H1 (cell line): ENCODE measurements around the gene RALGAPA2. TPM values are rescaled to one million over a fixed set of nuclear protein-coding genes. Genes with fewer than 3 reads are reported as not detected.

ENCODE experiments used
- CTCF ChIA-PET: fragments of 300-600 bp; sonication (Branson Sonifier 250); formaldehyde crosslinking; loops from one replicate; lab custom pipeline; 2021; ENCODE audit not compliant: partially characterized antibody; lab: Charles Lee
- POLR2A ChIA-PET: fragments of 300-600 bp; sonication (Branson Sonifier 250); formaldehyde crosslinking; loops from one replicate; lab custom pipeline; 2021; ENCODE audit warnings: inconsistent platforms; ENCODE audit not compliant: partially characterized antibody; lab: Charles Lee
- DNase-seq, 2 experiments: peaks; one replicate each; pipeline versions ENCODE4 v3.0.0 to v3.0.0-alpha.2; 2010 to 2022; ENCODE audit warnings: low spot score in 2 of 2, low read depth in 1 of 2, mixed read lengths in 1 of 2
- FAIRE-seq: peaks from 2 replicates; lab custom pipeline; 2011; peaks lifted over from hg19 to GRCh38; lab: Jason Lieb, UNC
- H2AFZ ChIP-seq: 2 replicates; pipeline ENCODE4 v1.8.1; 2012; ENCODE audit warnings: low read length, inconsistent platforms
- H2AK5ac ChIP-seq: 2 replicates; pipeline ENCODE4 v1.6.1; 2013; ENCODE audit warnings: low read depth, low read length
- H2BK120ac ChIP-seq: replicated peaks from 2 replicates; pipeline ENCODE3; 2013; ENCODE audit warnings: low read depth, low read length, inconsistent platforms
- H2BK12ac ChIP-seq: 2 replicates; pipeline ENCODE4 v1.6.1; 2013; ENCODE audit warnings: low read depth, low read length
- H2BK15ac ChIP-seq: 2 replicates; pipeline ENCODE4 v1.6.1; 2013; ENCODE audit warnings: low read length
- H2BK20ac ChIP-seq: 2 replicates; pipeline ENCODE4 v1.6.1; 2013; ENCODE audit warnings: low read length
- H2BK5ac ChIP-seq: 2 replicates; pipeline ENCODE4 v1.6.1; 2013; ENCODE audit warnings: low read depth, low read length
- H3K14ac ChIP-seq: 2 replicates; pipeline ENCODE4 v1.6.1; 2013; ENCODE audit warnings: inconsistent platforms; ENCODE audit not compliant: insufficient read length
- H3K18ac ChIP-seq: 2 replicates; pipeline ENCODE4 v1.6.1; 2013; ENCODE audit warnings: low read length; ENCODE audit errors: extremely low read depth
- H3K23ac ChIP-seq: 2 replicates; pipeline ENCODE4 v1.6.1; 2013; ENCODE audit warnings: inconsistent platforms; ENCODE audit not compliant: insufficient read length
- H3K23me2 ChIP-seq: 2 replicates; pipeline ENCODE4 v1.6.1; 2013; ENCODE audit warnings: low read depth, low read length
- H3K27ac ChIP-seq: 2 replicates; pipeline ENCODE4 v1.6.1; 2011; ENCODE audit warnings: low read depth, low read length, inconsistent platforms
- H3K27me3 ChIP-seq, 4 experiments: replicated peaks in 1 of 4; 1 replicate in 1 of 4; 2 replicates in 3 of 4; pipeline versions ENCODE4 v1.6.1 to v1.8.1; 2011 to 2013; ENCODE audit warnings: low read length in 3 of 4, mild to moderate bottlenecking in 3 of 4, inconsistent platforms in 2 of 4, mixed read lengths in 2 of 4, moderate library complexity in 1 of 4; ENCODE audit not compliant: control insufficient read depth in 3 of 4, insufficient read depth in 3 of 4; ENCODE audit errors: extremely low read depth in 1 of 4
- H3K36me3 ChIP-seq, 4 experiments: 2 replicates each; pipeline versions ENCODE4 v1.6.1 to v1.8.1; 2011 to 2013; ENCODE audit warnings: mild to moderate bottlenecking in 4 of 4, low read length in 3 of 4, moderate library complexity in 2 of 4, control low read depth in 1 of 4, inconsistent platforms in 1 of 4; ENCODE audit not compliant: insufficient read depth in 4 of 4, control insufficient read depth in 2 of 4
- H3K4ac ChIP-seq: replicated peaks from 2 replicates; pipeline ENCODE3; 2013; ENCODE audit warnings: low read length, low read depth, mixed read lengths, inconsistent platforms; ENCODE audit not compliant: insufficient read length
- H3K4me1 ChIP-seq, 4 experiments: replicated peaks in 1 of 4; 1 replicate in 1 of 4; 2 replicates in 3 of 4; pipeline versions ENCODE4 v1.6.1 to v1.8.1; 2011 to 2013; ENCODE audit warnings: low read length in 3 of 4, inconsistent platforms in 2 of 4, mixed read lengths in 1 of 4; ENCODE audit not compliant: insufficient read depth in 4 of 4, control insufficient read depth in 3 of 4
- H3K4me2 ChIP-seq, 2 experiments: 2 replicates each; pipeline versions ENCODE4 v1.6.1 to v1.8.1; 2011 to 2013; ENCODE audit warnings: low read depth in 2 of 2, low read length in 2 of 2, control low read depth in 1 of 2, inconsistent platforms in 1 of 2, mild to moderate bottlenecking in 1 of 2; ENCODE audit not compliant: insufficient read depth in 1 of 2
- H3K4me3 ChIP-seq, 4 experiments: fragments of 200-600, 300-600 bp in 1 of 4; sonication (generic), shearing (Covaris generic), sonication (Bioruptor Twin) in 1 of 4; 2 replicates each; pipeline versions ENCODE4 v1.5.1 to v1.8.1; 2011 to 2016; ENCODE audit warnings: low read length in 4 of 4, low read depth in 3 of 4, control low read depth in 2 of 4, inconsistent platforms in 2 of 4, mild to moderate bottlenecking in 2 of 4, mixed read lengths in 1 of 4, moderate library complexity in 1 of 4; ENCODE audit not compliant: insufficient read depth in 2 of 4; ENCODE audit errors: extremely low read depth in 1 of 4
- H3K56ac ChIP-seq: replicated peaks from 2 replicates; pipeline ENCODE3; 2013; ENCODE audit warnings: low read depth, mild to moderate bottlenecking, mixed read lengths, low read length, inconsistent platforms; ENCODE audit not compliant: insufficient read length
- H3K79me1 ChIP-seq: 2 replicates; pipeline ENCODE4 v1.6.1; 2013; ENCODE audit warnings: low read depth, low read length, control low read depth
- H3K79me2 ChIP-seq, 2 experiments: 2 replicates each; pipeline versions ENCODE4 v1.6.1 to v1.8.1; 2012 to 2013; ENCODE audit warnings: low read length in 2 of 2, mild to moderate bottlenecking in 2 of 2, inconsistent platforms in 1 of 2; ENCODE audit not compliant: insufficient read depth in 2 of 2, control insufficient read depth in 1 of 2
- H3K9ac ChIP-seq, 4 experiments: replicated peaks in 1 of 4; 1 replicate in 1 of 4; 2 replicates in 3 of 4; pipeline versions ENCODE4 v1.6.1 to v1.8.1; 2011 to 2013; ENCODE audit warnings: low read depth in 3 of 4, low read length in 3 of 4, control low read depth in 2 of 4, mild to moderate bottlenecking in 2 of 4, moderate library complexity in 2 of 4, inconsistent platforms in 1 of 4; ENCODE audit errors: extremely low read depth in 1 of 4
- H3K9me3 ChIP-seq, 2 experiments: 2 replicates each; pipeline versions ENCODE4 v1.6.1 to v1.8.1; 2012 to 2013; ENCODE audit warnings: mild to moderate bottlenecking in 2 of 2, moderate library complexity in 2 of 2, control low read depth in 1 of 2, inconsistent platforms in 1 of 2, low read depth in 1 of 2, low read length in 1 of 2, mixed read lengths in 1 of 2; ENCODE audit not compliant: insufficient read depth in 2 of 2
- H4K20me1 ChIP-seq, 2 experiments: replicated peaks in 1 of 2; 2 replicates each; pipeline versions ENCODE3 to v1.8.1; 2011 to 2013; ENCODE audit warnings: inconsistent platforms in 2 of 2, low read length in 2 of 2, mild to moderate bottlenecking in 1 of 2; ENCODE audit not compliant: insufficient read depth in 2 of 2, control insufficient read depth in 1 of 2
- H4K5ac ChIP-seq: 2 replicates; pipeline ENCODE4 v1.6.1; 2013; ENCODE audit warnings: low read length, low read depth, mixed read lengths, inconsistent platforms; ENCODE audit not compliant: insufficient read length
- H4K8ac ChIP-seq: 2 replicates; pipeline ENCODE4 v1.8.0; 2013; ENCODE audit warnings: mild to moderate bottlenecking, moderate library complexity, low read length, inconsistent platforms; ENCODE audit not compliant: insufficient read depth; ENCODE audit errors: extremely low read depth
- H4K91ac ChIP-seq: replicated peaks from 2 replicates; pipeline ENCODE3; 2013; ENCODE audit warnings: low read length, mixed read lengths, inconsistent platforms; ENCODE audit not compliant: insufficient read length
- FOSL1 ChIP-seq: IDR thresholded peaks from 2 replicates; pipeline ENCODE4 v1.6.1; 2011; ENCODE audit warnings: mild to moderate bottlenecking, low read depth, low read length, moderate library complexity; ENCODE audit not compliant: insufficient read depth
- GTF2F1 ChIP-seq: IDR thresholded peaks from 2 replicates; pipeline ENCODE4 v1.6.1; 2012; ENCODE audit warnings: low read depth, low read length, improper control_type of control experiment, borderline replicate concordance
- NRF1 ChIP-seq: IDR thresholded peaks from 2 replicates; pipeline ENCODE4 v1.6.1; 2011; ENCODE audit warnings: mild to moderate bottlenecking, low read depth, low read length, improper control_type of control experiment
- POLR2AphosphoS5 ChIP-seq: IDR thresholded peaks from 2 replicates; pipeline ENCODE4 v1.6.1; 2011; ENCODE audit warnings: low read depth, low read length
- RXRA ChIP-seq: IDR thresholded peaks from 2 replicates; pipeline ENCODE4 v1.6.1; 2011; ENCODE audit warnings: low read depth, mild to moderate bottlenecking, low read length, moderate library complexity; ENCODE audit not compliant: insufficient read depth
- SIRT6 ChIP-seq: IDR thresholded peaks from one replicate; pipeline ENCODE4 v1.7.1; 2012; ENCODE audit warnings: low read length, inconsistent platforms
- SIX5 ChIP-seq: IDR thresholded peaks from 2 replicates; pipeline ENCODE4 v1.6.1; 2011; ENCODE audit warnings: mild to moderate bottlenecking, low read depth, low read length
- SP4 ChIP-seq: IDR thresholded peaks from 2 replicates; pipeline ENCODE4 v1.6.1; 2012; ENCODE audit warnings: low read length, inconsistent platforms
- WGBS, 2 experiments: shearing (Covaris generic) in 1 of 2; methylation state at CpG; one replicate each; pipeline versions ENCODE4 v1.1.6 to v1.1.7; 2013 to 2015; ENCODE audit warnings: low lambda C conversion rate in 2 of 2, mixed read lengths in 2 of 2, inconsistent platforms in 1 of 2, low coverage in 1 of 2, missing lambda C conversion rate in 1 of 2; ENCODE audit not compliant: insufficient replicate concordance in 2 of 2, insufficient coverage in 1 of 2, insufficient read length in 1 of 2; ENCODE audit errors: extremely low coverage in 1 of 2, missing lambda C conversion rate in 1 of 2; 5-methylcytosine and 5-hydroxymethylcytosine counted together
- polyA plus RNA-seq, 7 experiments: library from polyadenylated mRNA; depleted of rRNA in 3 of 7; stranded (reverse) in 5 of 7; unstranded in 2 of 7; fragments of >200 nt in 5 of 7; fragments of 200-250 nt in 2 of 7; gene quantifications; 1 replicate in 5 of 7; 2 replicates in 1 of 7; 4 replicates in 1 of 7; pipeline versions ENCODE4 v1.2.1 to v1.2.3, GENCODE V29; 2011 to 2013; ENCODE audit warnings: missing spikeins in 2 of 7, mixed read lengths in 2 of 7
- total RNA-seq: library from RNA; stranded (reverse); fragmentation: NEBNext Ultra II Directional; extraction: Animal tissue kit (Norgen Biotek cat#: 25700); gene quantifications from 2 replicates; pipeline ENCODE4 v1.2.1, GENCODE V29; 2021
- TF ChIP-seq, protein P1 (sequence below): IDR thresholded peaks from 2 replicates; pipeline ENCODE4 v1.6.1; 2012; ENCODE audit warnings: low read length, inconsistent platforms
- TF ChIP-seq, protein P2 (sequence below): IDR thresholded peaks from 2 replicates; pipeline ENCODE4 v1.6.1; 2012; ENCODE audit warnings: inconsistent platforms

Gene RALGAPA2
- total and polyA plus RNA-seq, 2 of the 8 experiments (the other 6 are each of a cell fraction or from before 2014, with no cell fraction given): 5.1 to 25.5 TPM

GRCh38 chr20:20457392-20458126 lies 254.9 kb downstream of the RALGAPA2 start:
- Histone ChIP-seq H3K79me1 (no peaks in the 10 kb centered on the region), H3K27ac (no peak overlapping the region), H3K9me3 (no peaks in the 10 kb centered on the region), H2BK120ac (no peak overlapping the region), H3K4me2 (no peak overlapping the region), H3K23me2 (no peaks in the 10 kb centered on the region), H2BK15ac (no peak overlapping the region), H4K5ac (no peak overlapping the region), H2BK20ac (no peak overlapping the region), H2BK5ac (no peak overlapping the region), H3K27me3 (no peaks in the 10 kb centered on the region), H3K9ac (no peak overlapping the region)
- no peak for DNase-seq
- 92% methylated on average over 15 of the region's 15 CpGs; no CpG with 5 or more reads in 1 of the 2 experiments for WGBS, 2 experiments
- TF ChIP-seq POLR2AphosphoS5 (no peak), GTF2F1 (no peak), NRF1 (no peak), SIRT6 (no peak), FOSL1 (no peak), RXRA (no peak), SP4 (no peak), SIX5 (no peak)
- TF ChIP-seq, protein P1, sequence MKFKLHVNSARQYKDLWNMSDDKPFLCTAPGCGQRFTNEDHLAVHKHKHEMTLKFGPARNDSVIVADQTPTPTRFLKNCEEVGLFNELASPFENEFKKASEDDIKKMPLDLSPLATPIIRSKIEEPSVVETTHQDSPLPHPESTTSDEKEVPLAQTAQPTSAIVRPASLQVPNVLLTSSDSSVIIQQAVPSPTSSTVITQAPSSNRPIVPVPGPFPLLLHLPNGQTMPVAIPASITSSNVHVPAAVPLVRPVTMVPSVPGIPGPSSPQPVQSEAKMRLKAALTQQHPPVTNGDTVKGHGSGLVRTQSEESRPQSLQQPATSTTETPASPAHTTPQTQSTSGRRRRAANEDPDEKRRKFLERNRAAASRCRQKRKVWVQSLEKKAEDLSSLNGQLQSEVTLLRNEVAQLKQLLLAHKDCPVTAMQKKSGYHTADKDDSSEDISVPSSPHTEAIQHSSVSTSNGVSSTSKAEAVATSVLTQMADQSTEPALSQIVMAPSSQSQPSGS: no peak
- TF ChIP-seq, protein P2, sequence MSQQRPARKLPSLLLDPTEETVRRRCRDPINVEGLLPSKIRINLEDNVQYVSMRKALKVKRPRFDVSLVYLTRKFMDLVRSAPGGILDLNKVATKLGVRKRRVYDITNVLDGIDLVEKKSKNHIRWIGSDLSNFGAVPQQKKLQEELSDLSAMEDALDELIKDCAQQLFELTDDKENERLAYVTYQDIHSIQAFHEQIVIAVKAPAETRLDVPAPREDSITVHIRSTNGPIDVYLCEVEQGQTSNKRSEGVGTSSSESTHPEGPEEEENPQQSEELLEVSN: no peak
- TF ChIP-seq, all 59 proteins: peak for 0
- H4K20me1 ChIP-seq: no peaks in the 10 kb centered on the region
- H3K4ac ChIP-seq: no peak overlapping the region
- H3K14ac ChIP-seq: no peak overlapping the region
- no peak overlapping the region for H2AFZ ChIP-seq
- no peak overlapping the region for H2AK5ac ChIP-seq
- no peak for FAIRE-seq
- ChIA-PET CTCF (interaction anchor here (0.9 to 1.8 kb wide), 4 partner anchors 9 to 191 kb away, joined by 3 to 5 read pairs (median 4); no protein-coding TSS in a partner anchor), POLR2A (no interaction called here)
- no peak overlapping the region for H3K4me3 ChIP-seq
- H3K79me2 ChIP-seq: no peaks in the 10 kb centered on the region
- no peak overlapping the region for H3K18ac ChIP-seq
- no peak overlapping the region; the same call in 1 of the 2 replicates for H4K8ac ChIP-seq
- H3K4me1 ChIP-seq: peaks cover 8 to 14% (median 14%) of the 10 kb centered on the region in 4 experiments
- no peak overlapping the region for H3K56ac ChIP-seq
- no peak overlapping the region for H4K91ac ChIP-seq
- no peaks in the 10 kb centered on the region; a peak in 1 of 8 replicates for H3K36me3 ChIP-seq
- H2BK12ac ChIP-seq: no peak overlapping the region
- H3K23ac ChIP-seq: no peak overlapping the region
